Measurements from ENCODE around the gene RABAC1.
"Not testable (repeated sequence)": the region's sequence is repeated elsewhere in the genome, so short reads cannot be mapped to it uniquely, and the experiment has no call there.

Gene RABAC1

GRCh38 chr19:41959056-41960053 lies at the start of gene RABAC1:
RABAC1 (minus strand) TSS chr19:41959321; CDS start chr19:41959292, 29 bp downstream.
- DNase-seq = peak; percentile 95

DNA sequence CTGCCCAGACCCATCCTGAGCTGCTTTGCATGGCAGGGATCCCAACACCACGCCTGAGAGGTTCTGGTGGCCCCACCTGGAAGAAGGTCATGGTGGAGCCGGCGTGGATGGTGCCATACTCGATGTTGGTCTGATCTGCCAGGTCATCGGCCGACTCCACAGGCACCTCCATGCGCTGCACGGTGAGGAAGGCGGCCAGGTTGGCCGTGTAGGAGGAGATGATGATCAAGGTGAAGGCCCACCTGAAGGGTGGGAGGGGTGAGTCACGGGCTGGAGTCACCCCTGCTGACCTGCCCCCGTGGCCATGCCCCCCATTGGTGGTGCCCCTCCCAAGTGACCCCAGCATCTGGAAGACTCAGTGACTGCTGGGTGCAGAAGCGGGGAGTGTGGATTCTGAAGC lies 47.4 kb upstream of the RABAC1 start:
- DNase-seq = no peak

GRCh38 chr19:42005504-42005903 lies 46.4 kb upstream of the RABAC1 start:
- no peak for DNase-seq

DNA sequence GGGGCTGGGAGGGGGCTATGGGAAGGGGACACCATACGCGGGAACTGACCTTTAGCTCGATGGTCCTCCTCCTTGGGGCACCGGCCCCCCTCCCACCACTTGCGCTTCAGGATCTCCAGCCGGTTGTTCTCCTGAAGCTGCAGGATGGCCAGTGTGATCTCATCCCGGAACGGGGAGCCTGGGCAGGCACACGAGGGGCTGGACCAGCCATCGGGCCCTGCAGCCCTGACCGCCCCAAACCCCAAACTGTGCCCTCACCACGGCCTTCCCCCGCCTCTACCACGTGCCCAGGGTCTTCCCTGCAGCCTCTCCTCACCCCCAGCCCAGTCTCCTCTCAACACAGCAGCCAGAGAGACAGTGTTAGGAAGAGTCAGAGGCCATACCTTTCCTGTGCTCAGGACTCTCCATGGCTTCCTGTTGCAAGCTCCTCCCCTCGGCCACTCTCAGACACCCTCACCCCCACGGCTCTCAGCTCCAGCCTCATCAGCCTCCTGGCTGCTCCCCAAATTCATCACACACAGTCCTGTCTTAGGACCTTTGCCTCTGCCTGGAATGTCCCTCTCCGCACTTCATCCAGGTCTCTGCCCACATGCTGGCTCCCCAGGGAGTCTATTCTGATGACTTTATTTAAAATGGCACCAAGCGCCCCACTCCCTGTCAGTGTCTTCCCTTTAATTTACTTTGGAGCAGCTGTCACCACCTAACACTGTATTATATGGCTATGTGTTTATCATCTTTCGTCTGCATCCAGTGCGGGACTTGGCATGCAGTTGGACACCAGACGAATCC lies 44.6 kb upstream of the RABAC1 start:
- no peak for DNase-seq

- no peak for DNase-seq
Observed at GRCh38 chr19:41999878-42000208, 40.7 kb upstream of the RABAC1 start.

DNA sequence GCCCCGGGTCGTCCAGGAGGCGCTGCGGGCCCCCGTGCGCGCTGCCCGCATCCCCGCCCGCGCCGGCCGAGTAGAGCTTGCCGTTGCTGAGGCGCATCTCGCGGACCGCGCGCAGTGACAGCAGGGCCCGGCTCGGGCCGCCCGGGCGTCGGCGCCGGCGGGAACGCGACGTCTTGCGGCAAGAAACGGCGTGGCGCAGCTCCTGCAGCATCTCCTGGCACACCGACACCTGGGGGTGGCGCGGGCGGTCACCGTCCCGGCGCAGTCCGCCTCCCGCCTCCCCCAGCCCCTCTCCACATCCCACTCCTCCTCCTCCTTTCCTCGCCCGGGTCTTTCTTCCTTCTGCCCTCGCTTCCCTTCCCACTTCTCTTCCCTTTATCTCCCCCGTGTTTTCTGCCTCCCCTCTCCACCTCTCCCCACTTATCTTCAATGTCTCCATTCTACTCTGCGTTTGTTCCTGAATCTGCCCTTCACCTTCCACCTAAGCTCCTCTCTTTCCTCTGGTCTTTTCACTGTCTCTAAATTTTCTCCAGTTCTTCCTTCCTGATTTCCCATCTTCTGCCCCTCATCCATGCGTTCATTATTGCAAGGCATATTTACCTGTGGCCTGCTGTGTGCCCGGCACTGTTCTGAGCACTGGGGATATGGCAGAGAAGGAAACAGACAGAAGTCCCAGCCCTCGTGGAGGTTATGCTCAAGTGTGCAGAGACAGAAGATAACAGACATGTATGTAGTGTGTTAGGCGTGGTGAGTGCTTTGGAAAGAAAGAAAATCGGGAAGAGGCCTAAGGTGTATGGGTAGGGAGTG lies 40.2 kb upstream of the RABAC1 start:
- DNase-seq = peak; percentile 31

- peak; percentile 80 for DNase-seq
Observed at GRCh38 chr19:41998246-41999020, 39.3 kb upstream of the RABAC1 start.

- DNase-seq = peak; percentile 24
Observed at GRCh38 chr19:41997851-41998229, 38.7 kb upstream of the RABAC1 start.

- DNase-seq = peak; percentile 64
Observed at GRCh38 chr19:41997121-41997850, 38.2 kb upstream of the RABAC1 start.

GRCh38 chr19:41995959-41996797 lies 37.1 kb upstream of the RABAC1 start:
- DNase-seq = peak; percentile 44

DNA sequence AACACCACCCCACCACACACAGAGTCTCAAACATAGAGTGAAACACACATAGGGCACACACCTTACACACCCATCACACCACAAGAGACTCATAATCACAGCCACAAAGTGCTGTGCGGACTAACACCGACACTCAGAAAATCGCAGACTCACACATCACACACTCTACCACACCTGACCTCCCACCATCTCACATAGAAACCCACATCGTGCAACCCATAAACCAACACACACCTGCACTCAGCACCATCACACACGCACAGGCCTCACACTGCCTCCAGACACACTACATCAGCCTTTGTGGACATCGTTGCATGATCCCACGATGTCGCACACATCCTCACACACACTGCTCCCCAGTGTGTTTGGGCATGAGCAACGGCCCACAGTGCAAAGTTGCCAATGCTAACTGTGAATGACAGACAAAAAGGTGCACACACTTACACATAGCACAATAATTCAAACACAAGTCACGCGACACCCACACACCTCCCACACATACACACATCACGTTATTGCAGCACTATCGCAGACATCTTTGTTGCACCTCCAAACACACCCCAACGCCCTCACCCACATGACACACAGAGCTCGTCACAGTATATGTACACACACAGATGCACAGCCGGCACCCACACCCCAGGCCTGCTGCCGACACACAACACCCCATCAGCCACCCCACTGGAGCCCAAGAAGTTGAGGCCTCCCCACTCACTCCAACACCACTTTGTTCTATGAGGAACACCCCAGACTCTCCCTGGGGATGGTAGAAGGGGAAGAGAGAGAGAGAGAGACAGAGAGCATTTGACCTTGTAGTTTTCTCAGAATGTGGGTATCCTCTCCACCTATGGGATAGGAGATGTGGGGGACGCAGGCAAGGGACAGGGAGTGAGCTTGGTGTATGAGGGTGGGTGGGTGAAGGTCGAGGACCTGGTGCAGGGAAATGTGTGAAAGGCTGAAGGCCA lies 36.2 kb upstream of the RABAC1 start:
- DNase-seq = no peak

DNA sequence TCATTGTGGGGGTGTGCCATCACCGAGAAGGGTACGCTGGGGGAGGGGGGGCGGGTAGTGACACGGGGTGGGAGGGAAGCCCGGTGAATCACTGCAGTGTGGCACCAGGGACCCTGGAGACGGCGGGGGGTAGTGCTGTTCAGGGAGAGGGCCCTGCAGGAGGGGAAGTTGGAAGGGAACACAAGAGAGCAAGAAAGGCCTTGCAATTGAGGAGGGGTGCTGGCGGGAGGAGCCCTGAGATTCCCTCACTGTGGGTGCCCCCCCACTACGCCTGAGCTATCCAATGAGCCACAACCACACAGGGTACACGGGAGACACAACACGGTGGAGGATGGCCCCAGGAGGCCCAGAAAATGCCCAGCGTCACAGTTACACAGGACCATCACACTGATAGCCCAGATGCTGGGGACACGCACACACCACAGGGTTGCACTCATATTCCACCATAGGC lies 35.4 kb upstream of the RABAC1 start:
- no peak for DNase-seq

- peak; percentile 81 for DNase-seq
Observed at GRCh38 chr19:41993612-41994483, 34.7 kb upstream of the RABAC1 start, which contains the start of gene ATP1A3. ATP1A3 (minus strand) TSS chr19:41994230; CDS start chr19:41994076, 154 bp downstream.

GRCh38 chr19:41991925-41992569 lies 32.9 kb upstream of the RABAC1 start:
- DNase-seq = not testable (repeated sequence)

- DNase-seq = no peak
Observed at GRCh38 chr19:41991025-41991424, 31.9 kb upstream of the RABAC1 start.

DNA sequence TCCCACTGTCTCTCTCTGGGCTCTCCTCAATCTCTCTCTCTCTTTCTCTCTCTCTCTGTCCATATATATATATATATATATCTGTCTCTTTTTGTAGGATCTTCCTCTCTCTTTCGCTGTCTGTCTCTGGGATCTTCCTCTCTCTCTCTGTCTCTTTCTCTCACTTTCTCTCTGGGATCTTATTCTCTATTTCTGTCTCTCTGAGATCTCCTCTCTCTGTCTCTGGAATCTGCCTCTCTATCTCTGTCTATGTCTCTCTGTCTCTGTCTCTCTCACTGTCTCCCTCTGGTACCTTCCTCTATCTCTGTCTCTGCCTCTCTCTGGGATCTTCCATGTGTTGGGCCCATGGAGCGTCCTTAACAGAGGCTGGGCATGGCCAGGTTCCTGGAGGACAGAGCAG lies 31.5 kb upstream of the RABAC1 start:
- no peak for DNase-seq

- no peak for DNase-seq
Observed at GRCh38 chr19:41990028-41990427, 30.9 kb upstream of the RABAC1 start.
